ENCODE data around the gene ATP6V0B. TPM values are rescaled to one million over a fixed set of nuclear protein-coding genes. Genes with fewer than 3 reads are reported as not detected.

Gene ATP6V0B
- total and polyA plus RNA-seq, 2 of the 4 experiments (the other 2 are of a cell fraction): 72.1 to 169 TPM

DNA sequence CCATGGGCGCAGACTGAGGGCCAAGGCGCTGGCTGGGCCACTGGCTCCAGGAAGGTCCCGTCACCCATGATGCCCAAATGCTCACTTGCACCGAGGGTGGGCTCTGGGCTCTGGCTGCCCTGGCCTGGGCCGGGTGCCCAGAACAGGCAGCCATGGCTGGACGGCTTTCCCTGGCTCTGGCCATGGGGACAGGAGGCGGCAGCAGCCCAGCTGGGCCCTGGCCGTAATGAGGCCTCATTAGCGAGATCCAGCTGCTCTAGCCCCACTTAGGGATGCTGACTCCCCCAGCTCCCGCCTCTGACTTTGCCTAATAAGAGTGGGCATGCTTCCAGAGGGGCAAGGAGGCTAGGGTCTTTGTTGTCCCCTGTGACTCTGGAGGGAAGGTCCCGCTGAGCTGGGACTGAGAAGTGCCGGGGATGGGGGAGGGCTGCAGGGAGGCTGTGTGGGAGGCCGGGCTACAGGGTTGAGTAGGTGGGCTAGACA lies 44.7 kb downstream of the ATP6V0B start:
- intact Hi-C loops (cut with micrococcal nuclease): no loop called here
- Histone ChIP-seq H2AK9ac (replicated peaks; ENCODE audit: low read depth, low read length, poor library complexity) (no peak overlapping the region), H3K14ac (replicated peaks; ENCODE audit: low read depth, low read length) (no peak overlapping the region), H2AK5ac (ENCODE audit: low read depth, low read length) (no peak overlapping the region), H3K4me2 (ENCODE audit: low read depth, low read length) (no peak overlapping the region), H3K4me3 (ENCODE audit: insufficient read depth, low read depth, low read length) (no peak overlapping the region), H3K27me3 (ENCODE audit: control insufficient read depth, insufficient read depth, low read length) (no peaks in the 10 kb centered on the region), H3K27ac (ENCODE audit: insufficient read depth, low read length) (no peak overlapping the region), H4K20me1 (ENCODE audit: insufficient read depth, low read length) (no peaks in the 10 kb centered on the region; the same call in 1 of the 2 replicates), H4K91ac (ENCODE audit: insufficient read depth, low read depth, low read length) (no peak overlapping the region), H2BK20ac (ENCODE audit: low read depth, low read length) (no peak overlapping the region), H3K9ac (ENCODE audit: low read depth, low read length) (no peak overlapping the region), H3K18ac (ENCODE audit: low read depth, low read length) (no peak overlapping the region), H2AFZ (replicated peaks; ENCODE audit: low read length, poor library complexity) (no peak overlapping the region), H3K9me1 (ENCODE audit: insufficient read depth, low read length) (peaks cover 8% of the 10 kb centered on the region; the same call in 1 of the 2 replicates), H3K79me1 (ENCODE audit: low read depth in 1 of 2, low read length in 2 of 2) (no peaks in the 10 kb centered on the region), H3K4me1 (ENCODE audit: control insufficient read depth, insufficient read depth, low read length) (no peaks in the 10 kb centered on the region), H3K4ac (ENCODE audit: low read depth, low read length) (no peak overlapping the region), H2BK120ac (ENCODE audit: low read depth, low read length) (no peak overlapping the region), H4K8ac (ENCODE audit: low read depth in 2 of 2, low read length in 2 of 2) (no peak overlapping the region), H2BK15ac (ENCODE audit: low read depth, low read length) (no peak overlapping the region), H4K5ac (ENCODE audit: low read depth, low read length) (no peak overlapping the region), H3K9me3 (ENCODE audit: control insufficient read depth, insufficient read depth, low read length) (no peaks in the 10 kb centered on the region), H3K23ac (ENCODE audit: low read depth, low read length) (no peak overlapping the region), H3K56ac (ENCODE audit: extremely low read depth, insufficient read depth, low read length) (no peak overlapping the region), H2BK5ac (ENCODE audit: low read depth, low read length, poor library complexity, severe bottlenecking) (no peak overlapping the region), H3K36me3 (ENCODE audit: control insufficient read depth, insufficient read depth, low read length) (peaks cover 26% of the 10 kb centered on the region; the same call in 1 of the 2 replicates)
- 68% methylated on average over 8 of the region's 13 CpGs; no CpG with 5 or more reads in 1 of the 2 experiments for WGBS, 2 experiments (ENCODE audit: extremely low coverage in 2 of 2, insufficient read length in 1 of 2)
- ChIA-PET CTCF (interaction anchor here (2.0 kb wide), 1 partner anchor 13 kb away, joined by 6 read pairs; no protein-coding TSS in a partner anchor), POLR2A (ENCODE audit: unreplicated experiment) (no interaction called here)
- ATAC-seq (ENCODE audit: low read depth) (no peak), DNase-seq (no peak)
- in situ Hi-C loops (cut with MboI; ENCODE audit: low sequenced_read_pairs): loop anchor here (10.0 kb wide), 1 partner anchor 565 kb away; no protein-coding TSS in a partner anchor
- BruUV-seq (replicated peaks): no TSS peak
- dilution Hi-C loops (cut with HindIII; ENCODE audit: low sequenced_read_pairs, unreplicated experiment): no loop called here
- no peak for TF ChIP-seq SMC3 (IDR thresholded peaks at IDR 0.05; ENCODE audit: low read depth, low read length)
- TF ChIP-seq MAFK (IDR thresholded peaks at IDR 0.05; ENCODE audit: low read depth, low read length): no peak
- no peak for TF ChIP-seq BHLHE40 (IDR thresholded peaks at IDR 0.05; ENCODE audit: low read depth, low read length)
- TF ChIP-seq RFX5 (IDR thresholded peaks at IDR 0.05; ENCODE audit: low read depth, low read length): no peak
- no peak for TF ChIP-seq RAD21 (IDR thresholded peaks at IDR 0.05; ENCODE audit: low read length)
- no peak for TF ChIP-seq RCOR1 (IDR thresholded peaks at IDR 0.05; ENCODE audit: insufficient replicate concordance, low read length)
- TF ChIP-seq MAZ (IDR thresholded peaks at IDR 0.05; ENCODE audit: borderline replicate concordance, low read depth, low read length): no peak
- TF ChIP-seq, protein P1, sequence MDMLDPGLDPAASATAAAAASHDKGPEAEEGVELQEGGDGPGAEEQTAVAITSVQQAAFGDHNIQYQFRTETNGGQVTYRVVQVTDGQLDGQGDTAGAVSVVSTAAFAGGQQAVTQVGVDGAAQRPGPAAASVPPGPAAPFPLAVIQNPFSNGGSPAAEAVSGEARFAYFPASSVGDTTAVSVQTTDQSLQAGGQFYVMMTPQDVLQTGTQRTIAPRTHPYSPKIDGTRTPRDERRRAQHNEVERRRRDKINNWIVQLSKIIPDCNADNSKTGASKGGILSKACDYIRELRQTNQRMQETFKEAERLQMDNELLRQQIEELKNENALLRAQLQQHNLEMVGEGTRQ (IDR thresholded peaks at IDR 0.05; ENCODE audit: low read depth, low read length): no peak
- no peak for TF ChIP-seq CEBPB (IDR thresholded peaks at IDR 0.05; ENCODE audit: low read depth, low read length)
- no peak for TF ChIP-seq POLR2A (IDR thresholded peaks at IDR 0.05; ENCODE audit: low read depth, low read length)

All from IMR-90 (cell line).